A549 (cell line): ENCODE data around the gene SNX14. TPM values are rescaled to one million over a fixed set of nuclear protein-coding genes. Genes with fewer than 3 reads are reported as not detected.

Experiments used
- ATAC-seq, 2 experiments: fragments of 200-7000 bp in 1 of 2; fragments of >200 bp in 1 of 2; cut with Nextera tagmentation in 1 of 2; cut with Tn5 transposase in 1 of 2; 3 replicates each; pipeline versions ENCODE4 v1.8.0 to v1.9.1; 2018 to 2020; ENCODE audit warnings: mild to moderate bottlenecking in 1 of 2, moderate library complexity in 1 of 2
- CTCF ChIA-PET: fragments of 300-600 bp; sonication (Branson Sonifier 250); formaldehyde crosslinking; extraction: SDS; loops from one replicate; lab custom pipeline; 2021; ENCODE audit warnings: antibody characterized with exemption, inconsistent platforms; lab: Yijun Ruan, JAX
- POLR2A ChIA-PET: fragments of 350-600 bp; formaldehyde crosslinking; extraction: SDS; loops from one replicate; lab custom pipeline; 2021; ENCODE audit warnings: antibody characterized with exemption, inconsistent platforms; lab: Yijun Ruan, JAX
- DNase-seq, 2 experiments: peaks; one replicate each; pipeline versions ENCODE4 v3.0.0 to v3.0.0-alpha.2; 2011 to 2016; ENCODE audit warnings: low read depth in 1 of 2, low spot score in 1 of 2
- FAIRE-seq: peaks from 2 replicates; lab custom pipeline; 2011; peaks lifted over from hg19 to GRCh38; lab: Jason Lieb, UNC
- H3K27ac ChIP-seq, 2 experiments: fragments of >200 bp; sonication (Bioruptor Twin); formaldehyde crosslinking; 3 replicates each; pipeline ENCODE4 v1.5.1; 2016 to 2017
- H3K4me1 ChIP-seq: fragments of >200 bp; sonication (Bioruptor Twin); formaldehyde crosslinking; 3 replicates; pipeline ENCODE4 v1.6.1; 2016
- H3K4me2 ChIP-seq: fragments of >200 bp; sonication (Bioruptor Twin); formaldehyde crosslinking; 3 replicates; pipeline ENCODE4 v1.6.1; 2016
- H3K4me3 ChIP-seq: fragments of >200 bp; sonication (Bioruptor Twin); formaldehyde crosslinking; 3 replicates; pipeline ENCODE4 v1.5.1; 2016
- H3K9me3 ChIP-seq: fragments of >200 bp; sonication (Bioruptor Twin); formaldehyde crosslinking; 3 replicates; pipeline ENCODE4 v1.6.1; 2016
- ATOH8 ChIP-seq: fragments of 250-450 bp; sonication (Bioruptor Pico); IDR thresholded peaks from 2 replicates; pipeline ENCODE4 v1.5.0; 2020; ENCODE audit warnings: low read depth, mild to moderate bottlenecking, moderate library complexity
- CBX2 ChIP-seq: fragments of 200-600 bp; sonication (generic); IDR thresholded peaks from 2 replicates; pipeline ENCODE4 v1.6.1; 2016; ENCODE audit warnings: low read depth, mild to moderate bottlenecking, borderline replicate concordance
- CEBPB ChIP-seq, 2 experiments: fragments of >200 bp in 1 of 2; sonication (Bioruptor Twin) in 1 of 2; formaldehyde crosslinking in 1 of 2; IDR thresholded peaks; 2 replicates each; pipeline ENCODE4 v1.6.1; 2012 to 2016
- CHD4 ChIP-seq: fragments of 200-600 bp; sonication (generic); IDR thresholded peaks from 2 replicates; pipeline ENCODE4 v1.6.1; 2016; ENCODE audit warnings: antibody characterized with exemption, mild to moderate bottlenecking, borderline replicate concordance
- CTCF ChIP-seq: fragments of >200 bp; sonication (Bioruptor Twin); formaldehyde crosslinking; IDR thresholded peaks from 3 replicates; pipeline ENCODE4 v1.5.1; 2016
- E2F6 ChIP-seq: IDR thresholded peaks from 2 replicates; pipeline ENCODE4 v1.6.1; 2012; ENCODE audit warnings: low read depth, borderline replicate concordance
- EHF ChIP-seq: fragments of 250-450 bp; sonication (Bioruptor Pico); IDR thresholded peaks from 2 replicates; pipeline ENCODE4 v1.5.0; 2020; ENCODE audit warnings: mild to moderate bottlenecking
- EP300 ChIP-seq, 2 experiments: fragments of >200 bp; sonication (Bioruptor Twin); formaldehyde crosslinking; IDR thresholded peaks; 2 replicates in 1 of 2; 3 replicates in 1 of 2; pipeline ENCODE4 v1.6.1; 2016 to 2017
- GATA3 ChIP-seq: IDR thresholded peaks from 2 replicates; pipeline ENCODE4 v1.6.1; 2012; ENCODE audit warnings: borderline replicate concordance
- HES2 ChIP-seq: fragments of >200 bp; sonication (Bioruptor Twin); formaldehyde crosslinking; IDR thresholded peaks from 2 replicates; pipeline ENCODE4 v1.6.1; 2016
- HEYL ChIP-seq: fragments of 250-450 bp; sonication (Bioruptor Pico); IDR thresholded peaks from 2 replicates; pipeline ENCODE4 v1.8.0; 2021; ENCODE audit warnings: mild to moderate bottlenecking, moderate library complexity
- HMGXB4 ChIP-seq: fragments of 250-450 bp; sonication (Bioruptor Pico); IDR thresholded peaks from 2 replicates; pipeline ENCODE4 v1.5.0; 2021; ENCODE audit warnings: mild to moderate bottlenecking, moderate library complexity, borderline replicate concordance
- HOXA7 ChIP-seq: fragments of 250-450 bp; sonication (Bioruptor Pico); IDR thresholded peaks from 2 replicates; pipeline ENCODE4 v1.5.0; 2020; ENCODE audit warnings: mild to moderate bottlenecking, moderate library complexity
- HOXB13 ChIP-seq: fragments of 250-450 bp; sonication (Bioruptor Pico); IDR thresholded peaks from 2 replicates; pipeline ENCODE4 v1.5.0; 2020; ENCODE audit warnings: low read depth, mild to moderate bottlenecking, moderate library complexity
- HOXB5 ChIP-seq: fragments of 250-450 bp; sonication (Bioruptor Pico); IDR thresholded peaks from 2 replicates; pipeline ENCODE4 v1.5.0; 2020; ENCODE audit warnings: mild to moderate bottlenecking, moderate library complexity
- KDM1A ChIP-seq: fragments of 200-600 bp; sonication (generic); IDR thresholded peaks from 2 replicates; pipeline ENCODE4 v1.6.1; 2016; ENCODE audit warnings: low read depth, mild to moderate bottlenecking
- PBX3 ChIP-seq: IDR thresholded peaks from 2 replicates; pipeline ENCODE4 v1.6.1; 2012
- PHF8 ChIP-seq: fragments of 200-600 bp; sonication (generic); IDR thresholded peaks from 2 replicates; pipeline ENCODE4 v1.6.1; 2016; ENCODE audit warnings: low read depth, mild to moderate bottlenecking, antibody characterized with exemption, moderate library complexity, borderline replicate concordance
- REST ChIP-seq: fragments of 200-600 bp; sonication (generic); IDR thresholded peaks from 2 replicates; pipeline ENCODE4 v1.6.1; 2016; ENCODE audit warnings: antibody characterized with exemption, mild to moderate bottlenecking, moderate library complexity
- SMC3 ChIP-seq: fragments of >200 bp; sonication (Bioruptor Twin); formaldehyde crosslinking; IDR thresholded peaks from 3 replicates; pipeline ENCODE4 v1.6.1; 2018; ENCODE audit warnings: inconsistent platforms
- USF2 ChIP-seq: fragments of 450-650 bp; IDR thresholded peaks from 2 replicates; pipeline ENCODE4 v1.6.1; 2014; ENCODE audit warnings: antibody characterized with exemption
- ZC3H11A ChIP-seq: fragments of 450-650 bp; IDR thresholded peaks from 2 replicates; pipeline ENCODE4 v1.6.1; 2014; ENCODE audit warnings: antibody characterized with exemption, mild to moderate bottlenecking
- WGBS: methylation state at CpG from one replicate; pipeline ENCODE4 v1.1.6; 2017; ENCODE audit errors: missing lambda C conversion rate; 5-methylcytosine and 5-hydroxymethylcytosine counted together
- polyA plus RNA-seq, 4 experiments: library from polyadenylated mRNA; depleted of rRNA in 3 of 4; stranded (reverse); fragments of >200 nt; fragmentation: RNase III in 1 of 4; extraction: RNeasy Plus Mini Kit Qiagen cat#74134 plus additional on column Dnase treatment in 1 of 4; gene quantifications; 2 replicates in 3 of 4; 3 replicates in 1 of 4; pipeline ENCODE4 v1.2.3, GENCODE V29; 2011 to 2017

SNX14 gene
- polyA plus RNA-seq, 2 of the 4 experiments (the other 2 are of a cell fraction) = 47.1 to 113 TPM

GRCh38 chr6:85496856-85497255 lies 96.8 kb downstream of the SNX14 start:
- WGBS = 82% methylated on average over 5 of the region's 5 CpGs
- Histone ChIP-seq H3K4me2 (no peak overlapping the region), H3K9me3 (peaks cover 8% of the 10 kb centered on the region; the same call in 1 of the 3 replicates), H3K27ac (no peak overlapping the region), H3K4me3 (no peak overlapping the region), H3K4me1 (peaks cover 9% of the 10 kb centered on the region)
- FAIRE-seq = no peak
- ATAC-seq = no peak
- CTCF ChIA-PET = interaction anchor here (1.2 to 4.2 kb wide), 3 partner anchors 14 to 144 kb away, joined by 3 to 23 read pairs (median 5); no protein-coding TSS in a partner anchor
- TF ChIP-seq CBX2 (no peak), E2F6 (no peak), PHF8 (no peak), HOXB13 (no peak), HES2 (no peak), CEBPB (IDR thresholded peaks at IDR 0.05) (no peak), HOXB5 (CRISPR knock-in tag) (no peak), SMC3 (no peak), HEYL (CRISPR knock-in tag) (no peak), ATOH8 (CRISPR knock-in tag) (no peak), PBX3 (no peak), CTCF (no peak), HOXA7 (CRISPR knock-in tag) (no peak), EP300 (IDR thresholded peaks at IDR 0.05) (no peak)
- no peak for DNase-seq
- POLR2A ChIA-PET = no interaction called here

GRCh38 chr6:85496009-85496579 lies 97.6 kb downstream of the SNX14 start:
- ATAC-seq (no peak), FAIRE-seq (no peak), DNase-seq (no peak)
- ChIA-PET POLR2A (no interaction called here), CTCF (interaction anchor here (1.7 to 4.2 kb wide), 2 partner anchors 13 to 141 kb away, joined by 7 to 23 read pairs; no protein-coding TSS in a partner anchor)
- H3K27ac ChIP-seq = no peak overlapping the region
- no peak overlapping the region for H3K4me3 ChIP-seq
- peaks cover 9% of the 10 kb centered on the region for H3K4me1 ChIP-seq
- H3K4me2 ChIP-seq = no peak overlapping the region
- WGBS = 92% methylated on average over 8 of the region's 8 CpGs
- peaks cover 8% of the 10 kb centered on the region; the same call in 1 of the 3 replicates for H3K9me3 ChIP-seq
- TF ChIP-seq KDM1A (no peak), ZC3H11A (no peak), EP300 (IDR thresholded peaks at IDR 0.05) (no peak), CHD4 (no peak), E2F6 (no peak), REST (no peak), HMGXB4 (no peak), USF2 (no peak), EHF (no peak), GATA3 (no peak), PBX3 (no peak)
